ENCODE results near the gene CD58. TPM values are rescaled to one million over a fixed set of nuclear protein-coding genes. Genes with fewer than 3 reads are reported as not detected.
"Not testable (repeated sequence)": the region's sequence is repeated elsewhere in the genome, so short reads cannot be mapped to it uniquely, and the experiment has no call there.

Gene CD58
- total and polyA plus RNA-seq, 9 donors, result 11.3 to 17.2 (median 12.4) TPM

DNA sequence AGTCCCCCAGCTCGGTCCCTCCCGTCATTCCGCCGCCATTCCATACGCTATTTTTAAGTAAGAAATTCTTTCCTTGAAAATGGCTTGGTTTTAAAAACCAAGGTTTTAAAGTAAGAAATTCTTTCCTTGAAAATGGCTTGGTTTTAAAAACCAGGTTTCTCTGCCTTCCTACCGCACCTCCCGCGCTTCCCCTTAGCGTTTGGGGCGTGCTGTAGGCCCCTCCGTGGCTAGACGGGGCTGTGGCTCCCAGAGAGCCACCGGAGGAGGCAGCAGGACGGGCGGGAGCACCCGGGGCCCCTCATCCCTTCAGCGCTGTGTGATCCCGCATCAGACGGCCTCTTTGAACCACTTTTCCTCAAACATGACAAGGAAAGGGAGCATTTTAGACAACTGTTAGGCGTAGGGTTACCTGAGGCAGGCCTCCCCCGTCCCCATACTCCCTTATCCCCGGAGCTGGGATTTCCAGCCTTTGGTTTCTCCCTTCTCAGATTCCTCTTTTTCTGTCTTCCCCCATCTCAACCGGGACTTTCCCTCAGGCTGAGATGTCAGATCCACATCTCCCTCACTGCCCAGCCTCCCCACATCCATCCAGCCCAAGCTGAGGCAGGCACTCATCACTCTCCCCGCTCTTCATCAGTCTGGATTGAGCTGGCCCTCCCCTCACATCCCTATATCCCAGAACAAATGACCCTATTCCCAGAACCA is 541 bp upstream of the CD58 start:
- Histone ChIP-seq H3K27ac (ENCODE audit: low read length) (peak overlapping the region; percentile 93), H3K36me3 (ENCODE audit: control insufficient read depth, insufficient read depth, low read length) (peaks cover 4% of the 10 kb centered on the region), H3K4me1 (ENCODE audit: control insufficient read depth, insufficient read depth, low read length) (peaks cover 21% of the 10 kb centered on the region), H3K4me3 (ENCODE audit: low read length) (peak overlapping the region; percentile 63), H3K9me3 (replicated peaks; ENCODE audit: control insufficient read depth, low read depth, low read length) (no peaks in the 10 kb centered on the region), H3K27me3 (ENCODE audit: control insufficient read depth, insufficient read depth, low read length) (no peaks in the 10 kb centered on the region)
- DNase-seq, result peak; percentile 30
- WGBS (ENCODE audit: insufficient coverage), result 6% methylated on average over 16 of the region's 24 CpGs

GRCh38 chr1:116569776-116570357 is 959 bp downstream of the CD58 start:
- Histone ChIP-seq H3K9me3 (replicated peaks; ENCODE audit: control insufficient read depth, low read depth, low read length) (no peaks in the 10 kb centered on the region), H3K27me3 (ENCODE audit: control insufficient read depth, insufficient read depth, low read length) (no peaks in the 10 kb centered on the region), H3K27ac (ENCODE audit: low read length) (peak overlapping the region; percentile 77), H3K4me3 (ENCODE audit: low read length) (peak overlapping the region; percentile 63), H3K36me3 (ENCODE audit: control insufficient read depth, insufficient read depth, low read length) (no peaks in the 10 kb centered on the region), H3K4me1 (ENCODE audit: control insufficient read depth, insufficient read depth, low read length) (peaks cover 21% of the 10 kb centered on the region)
- WGBS (ENCODE audit: insufficient coverage), result 35% methylated on average over 11 of the region's 22 CpGs
- DNase-seq, result peak; percentile 57

DNA sequence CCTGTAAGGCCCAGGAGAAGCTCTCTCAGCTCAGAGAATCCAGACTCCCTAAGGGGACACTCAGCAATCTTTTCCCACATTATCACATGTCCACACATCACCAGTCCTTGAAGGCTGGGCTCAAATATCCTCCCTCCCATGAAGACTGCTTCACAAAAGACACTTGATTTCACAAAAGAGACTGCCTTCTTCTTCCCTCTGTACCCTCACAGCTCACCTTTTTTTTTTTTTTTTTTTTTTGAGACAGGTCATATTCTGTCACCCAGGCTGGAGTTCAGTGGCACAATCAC is 1.5 kb downstream of the CD58 start:
- peak; percentile 32 for DNase-seq
- no peak overlapping the region for H3K27ac ChIP-seq (ENCODE audit: low read length)
- no peaks in the 10 kb centered on the region for H3K9me3 ChIP-seq (replicated peaks; ENCODE audit: control insufficient read depth, low read depth, low read length)
- H3K4me3 ChIP-seq (ENCODE audit: low read length), result no peak overlapping the region
- no peaks in the 10 kb centered on the region for H3K27me3 ChIP-seq (ENCODE audit: control insufficient read depth, insufficient read depth, low read length)
- H3K4me1 ChIP-seq (ENCODE audit: control insufficient read depth, insufficient read depth, low read length), result peaks cover 21% of the 10 kb centered on the region
- no peaks in the 10 kb centered on the region for H3K36me3 ChIP-seq (ENCODE audit: control insufficient read depth, insufficient read depth, low read length)

DNA sequence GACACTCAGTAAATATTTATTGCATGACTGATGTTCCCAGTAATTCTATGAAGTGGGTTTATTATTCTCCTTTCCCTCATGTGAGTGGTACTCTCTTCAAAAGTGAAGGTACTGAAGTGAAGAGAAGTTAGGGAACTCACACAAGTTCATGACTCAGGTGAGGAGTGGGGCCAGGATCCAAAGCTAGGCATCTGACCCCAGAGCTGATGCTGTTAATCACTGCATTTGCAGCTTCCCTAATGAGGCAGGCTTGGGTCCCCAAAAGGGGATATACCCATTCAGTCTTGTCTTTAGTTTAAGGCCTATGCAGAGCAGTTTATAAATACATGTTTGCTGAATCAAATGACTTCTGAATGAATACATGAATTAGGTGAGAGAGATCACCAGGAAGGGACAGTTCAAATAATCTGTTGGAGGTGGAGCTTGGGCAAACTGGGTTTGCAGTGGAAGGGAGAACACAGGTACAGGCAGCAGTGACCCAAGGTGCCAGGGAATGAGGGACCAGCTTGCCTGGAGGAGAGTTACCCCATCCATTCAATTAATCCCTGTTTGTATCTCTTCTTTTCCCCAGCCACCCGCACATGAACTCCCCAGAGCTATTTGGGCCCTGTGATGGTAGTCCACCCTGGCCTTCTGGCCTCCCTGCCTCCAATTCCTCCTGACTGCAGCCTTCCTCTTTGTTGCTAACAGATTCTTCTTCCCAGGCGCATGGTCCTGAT is 2.0 kb downstream of the CD58 start:
- H3K36me3 ChIP-seq (ENCODE audit: control insufficient read depth, insufficient read depth, low read length), result no peaks in the 10 kb centered on the region
- 86% methylated on average over 2 of the region's 2 CpGs for WGBS (ENCODE audit: insufficient coverage)
- H3K4me3 ChIP-seq (ENCODE audit: low read length), result no peak overlapping the region
- H3K9me3 ChIP-seq (replicated peaks; ENCODE audit: control insufficient read depth, low read depth, low read length), result peaks cover 2% of the 10 kb centered on the region
- H3K27me3 ChIP-seq (ENCODE audit: control insufficient read depth, insufficient read depth, low read length), result no peaks in the 10 kb centered on the region
- peaks cover 20% of the 10 kb centered on the region for H3K4me1 ChIP-seq (ENCODE audit: control insufficient read depth, insufficient read depth, low read length)
- H3K27ac ChIP-seq (ENCODE audit: low read length), result no peak overlapping the region
- no peak for DNase-seq

DNA sequence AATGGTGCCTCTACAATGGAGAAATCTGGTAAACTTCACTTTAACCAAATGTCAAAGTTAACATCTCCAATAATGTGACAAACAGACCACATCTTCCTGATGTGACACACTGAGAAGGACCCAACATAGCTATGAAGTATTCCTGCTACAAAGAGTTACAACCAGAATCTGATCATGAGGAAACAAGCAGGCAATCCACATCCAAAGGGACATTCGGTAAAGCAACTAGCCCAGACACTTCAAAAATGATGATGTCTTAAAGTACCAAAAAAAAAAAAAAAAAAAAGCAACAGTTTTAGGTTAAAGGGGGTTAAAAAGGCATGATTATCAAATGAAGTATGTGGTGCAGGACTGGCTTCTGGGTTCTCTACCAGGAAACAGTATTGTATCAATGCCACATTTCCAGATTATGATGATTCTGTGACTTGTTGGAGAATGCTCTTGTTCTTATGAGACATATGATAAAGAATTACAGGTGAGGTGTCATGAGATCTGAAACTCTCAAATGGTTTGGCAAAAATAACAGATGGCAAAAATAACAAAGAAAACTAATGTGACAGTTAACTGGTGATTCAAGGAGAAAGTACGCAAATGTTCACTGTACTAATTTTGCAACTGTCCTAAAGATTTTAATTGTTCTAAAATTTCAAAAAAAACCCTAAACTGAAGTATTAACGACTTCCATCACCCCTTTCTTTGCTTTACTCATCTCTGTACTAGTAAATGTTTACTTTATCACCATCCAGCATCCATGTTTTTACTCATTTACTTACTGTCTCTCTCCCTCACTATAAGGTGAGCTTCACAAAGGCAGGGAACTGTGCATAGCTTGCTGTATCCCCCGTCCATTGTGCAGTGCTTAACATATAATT is 2.8 kb downstream of the CD58 start:
- H3K36me3 ChIP-seq (ENCODE audit: control insufficient read depth, insufficient read depth, low read length), result no peaks in the 10 kb centered on the region
- no peak overlapping the region for H3K4me3 ChIP-seq (ENCODE audit: low read length)
- H3K9me3 ChIP-seq (replicated peaks; ENCODE audit: control insufficient read depth, low read depth, low read length), result peaks cover 5% of the 10 kb centered on the region
- DNase-seq, result no peak
- H3K27ac ChIP-seq (ENCODE audit: low read length), result no peak overlapping the region
- WGBS (ENCODE audit: insufficient coverage), result 50% methylated on average over 1 of the region's 4 CpGs
- no peaks in the 10 kb centered on the region for H3K27me3 ChIP-seq (ENCODE audit: control insufficient read depth, insufficient read depth, low read length)
- H3K4me1 ChIP-seq (ENCODE audit: control insufficient read depth, insufficient read depth, low read length), result peaks cover 19% of the 10 kb centered on the region

- WGBS (ENCODE audit: insufficient coverage), result 91% methylated on average over 1 of the region's 1 CpG
- H3K27ac ChIP-seq (ENCODE audit: low read length), result no peak overlapping the region
- H3K4me3 ChIP-seq (ENCODE audit: low read length), result no peak overlapping the region
- no peaks in the 10 kb centered on the region for H3K36me3 ChIP-seq (ENCODE audit: control insufficient read depth, insufficient read depth, low read length)
- H3K27me3 ChIP-seq (ENCODE audit: control insufficient read depth, insufficient read depth, low read length), result no peaks in the 10 kb centered on the region
- peaks cover 10% of the 10 kb centered on the region for H3K4me1 ChIP-seq (ENCODE audit: control insufficient read depth, insufficient read depth, low read length)
- peaks cover 6% of the 10 kb centered on the region for H3K9me3 ChIP-seq (replicated peaks; ENCODE audit: control insufficient read depth, low read depth, low read length)
- no peak for DNase-seq
Observed at GRCh38 chr1:116565222-116565621, 5.6 kb downstream of the CD58 start.

DNA sequence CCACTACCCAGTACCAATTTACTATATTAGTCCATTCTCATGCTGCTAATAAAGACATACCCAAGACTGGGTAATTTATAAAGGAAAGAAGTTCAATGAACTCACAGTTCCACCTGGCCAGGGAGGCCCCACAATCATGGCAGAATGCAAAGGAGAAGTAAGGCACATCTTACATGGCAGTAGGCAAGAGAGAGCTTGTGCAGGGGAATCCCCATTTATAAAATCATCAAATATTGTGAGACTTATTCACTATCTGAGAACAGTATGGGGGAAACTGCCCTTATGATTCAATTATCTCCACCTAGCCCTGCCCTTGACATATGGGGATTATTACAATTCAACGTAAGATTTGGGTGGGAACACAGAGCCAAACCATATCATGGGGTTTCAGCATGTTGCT is 6.4 kb downstream of the CD58 start:
- Histone ChIP-seq H3K4me3 (ENCODE audit: low read length) (no peak overlapping the region), H3K9me3 (replicated peaks; ENCODE audit: control insufficient read depth, low read depth, low read length) (peaks cover 6% of the 10 kb centered on the region), H3K4me1 (ENCODE audit: control insufficient read depth, insufficient read depth, low read length) (peaks cover 2% of the 10 kb centered on the region), H3K27me3 (ENCODE audit: control insufficient read depth, insufficient read depth, low read length) (no peaks in the 10 kb centered on the region), H3K27ac (ENCODE audit: low read length) (no peak overlapping the region), H3K36me3 (ENCODE audit: control insufficient read depth, insufficient read depth, low read length) (no peaks in the 10 kb centered on the region)
- no peak for DNase-seq
- 100% methylated on average over 1 of the region's 1 CpG for WGBS (ENCODE audit: insufficient coverage)

GRCh38 chr1:116562465-116562864 is 8.4 kb downstream of the CD58 start:
- not testable (repeated sequence) for H3K27ac ChIP-seq (ENCODE audit: low read length); DNase-seq; H3K4me1 ChIP-seq (ENCODE audit: control insufficient read depth, insufficient read depth, low read length); H3K4me3 ChIP-seq (ENCODE audit: low read length); H3K36me3 ChIP-seq (ENCODE audit: control insufficient read depth, insufficient read depth, low read length); H3K27me3 ChIP-seq (ENCODE audit: control insufficient read depth, insufficient read depth, low read length); H3K9me3 ChIP-seq (replicated peaks; ENCODE audit: control insufficient read depth, low read depth, low read length)
- 100% methylated on average over 1 of the region's 4 CpGs for WGBS (ENCODE audit: insufficient coverage)

GRCh38 chr1:116561563-116561962 is 9.3 kb downstream of the CD58 start:
- no peaks in the 10 kb centered on the region for H3K27me3 ChIP-seq (ENCODE audit: control insufficient read depth, insufficient read depth, low read length)
- no peaks in the 10 kb centered on the region for H3K4me1 ChIP-seq (ENCODE audit: control insufficient read depth, insufficient read depth, low read length)
- H3K4me3 ChIP-seq (ENCODE audit: low read length), result no peak overlapping the region
- H3K9me3 ChIP-seq (replicated peaks; ENCODE audit: control insufficient read depth, low read depth, low read length), result peaks cover 6% of the 10 kb centered on the region
- H3K36me3 ChIP-seq (ENCODE audit: control insufficient read depth, insufficient read depth, low read length), result no peaks in the 10 kb centered on the region
- no peak for DNase-seq
- H3K27ac ChIP-seq (ENCODE audit: low read length), result no peak overlapping the region

Data from muscle of leg (tissue), 11 donors.